ENCODE results near the gene PLCD3.
A peak's percentile ranks its signal among the peaks of the same experiment; 100 is the strongest.

DNA sequence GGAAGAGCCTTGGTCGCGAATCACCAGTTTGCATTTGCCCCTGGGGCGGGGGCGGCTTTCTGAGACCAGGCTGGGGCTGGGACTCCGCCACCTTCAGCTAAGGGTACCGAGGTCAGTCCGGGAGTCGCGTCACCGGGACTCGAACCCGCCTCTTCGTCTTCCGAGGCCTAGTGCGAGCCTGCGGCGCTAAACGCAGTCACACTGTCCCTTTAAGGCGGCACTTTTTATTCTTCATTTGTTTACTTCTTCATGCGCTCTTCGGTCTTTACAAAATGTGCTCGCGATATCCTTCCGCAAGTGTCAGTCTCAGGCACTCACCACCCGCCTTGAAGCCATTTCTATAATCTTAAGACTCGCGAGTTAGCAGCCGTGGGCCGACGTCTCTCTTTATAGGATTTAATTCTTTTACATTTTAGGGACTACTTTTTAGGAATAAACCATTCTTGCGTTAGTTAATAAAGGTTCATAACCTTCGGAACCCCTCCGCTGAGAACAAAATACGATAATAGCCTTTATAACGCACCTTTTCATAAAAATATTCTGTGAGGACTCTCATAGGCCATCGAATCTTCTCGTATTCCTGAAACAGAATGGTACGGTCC is 15.4 kb upstream of the PLCD3 start:
- TF ChIP-seq, protein P1, sequence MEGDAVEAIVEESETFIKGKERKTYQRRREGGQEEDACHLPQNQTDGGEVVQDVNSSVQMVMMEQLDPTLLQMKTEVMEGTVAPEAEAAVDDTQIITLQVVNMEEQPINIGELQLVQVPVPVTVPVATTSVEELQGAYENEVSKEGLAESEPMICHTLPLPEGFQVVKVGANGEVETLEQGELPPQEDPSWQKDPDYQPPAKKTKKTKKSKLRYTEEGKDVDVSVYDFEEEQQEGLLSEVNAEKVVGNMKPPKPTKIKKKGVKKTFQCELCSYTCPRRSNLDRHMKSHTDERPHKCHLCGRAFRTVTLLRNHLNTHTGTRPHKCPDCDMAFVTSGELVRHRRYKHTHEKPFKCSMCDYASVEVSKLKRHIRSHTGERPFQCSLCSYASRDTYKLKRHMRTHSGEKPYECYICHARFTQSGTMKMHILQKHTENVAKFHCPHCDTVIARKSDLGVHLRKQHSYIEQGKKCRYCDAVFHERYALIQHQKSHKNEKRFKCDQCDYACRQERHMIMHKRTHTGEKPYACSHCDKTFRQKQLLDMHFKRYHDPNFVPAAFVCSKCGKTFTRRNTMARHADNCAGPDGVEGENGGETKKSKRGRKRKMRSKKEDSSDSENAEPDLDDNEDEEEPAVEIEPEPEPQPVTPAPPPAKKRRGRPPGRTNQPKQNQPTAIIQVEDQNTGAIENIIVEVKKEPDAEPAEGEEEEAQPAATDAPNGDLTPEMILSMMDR (conservative IDR thresholded peaks at IDR 0.05), result no peak
- TF ChIP-seq ZFX (IDR thresholded peaks at IDR 0.05), result peak; percentile 74
